GM18868 (cell line): ENCODE measurements around the gene HECA.

ENCODE experiments used
- ATAC-seq: cut with Tn5 transposase; IDR thresholded peaks from one replicate; pipeline ENCODE4 v1.9.1; 2021; ENCODE audit warnings: mild to moderate bottlenecking, moderate library complexity; ENCODE audit not compliant: unreplicated experiment

HECA gene

GRCh38 chr6:139159016-139159415, 24.1 kb downstream of the HECA start:
- no peak for ATAC-seq

- peak; percentile 10 for ATAC-seq
Measured at GRCh38 chr6:139161169-139161568, 26.3 kb downstream of the HECA start.

- ATAC-seq: peak; percentile 98
Measured at GRCh38 chr6:139161817-139162284, 27.0 kb downstream of the HECA start.

GRCh38 chr6:139164001-139164400, 29.1 kb downstream of the HECA start:
- no peak for ATAC-seq

GRCh38 chr6:139165324-139165723, 30.4 kb downstream of the HECA start:
- no peak for ATAC-seq

GRCh38 chr6:139166238-139166955, 31.5 kb downstream of the HECA start:
- no peak for ATAC-seq

GRCh38 chr6:139166956-139167313, 32.1 kb downstream of the HECA start:
- ATAC-seq: no peak

GRCh38 chr6:139172151-139172550, 37.3 kb downstream of the HECA start:
- ATAC-seq: no peak

- ATAC-seq: no peak
Measured at GRCh38 chr6:139172567-139172966, 37.7 kb downstream of the HECA start.

GRCh38 chr6:139173172-139173571, 38.3 kb downstream of the HECA start:
- ATAC-seq: peak; percentile 51

- ATAC-seq: no peak
Measured at GRCh38 chr6:139173822-139174221, 38.9 kb downstream of the HECA start.

GRCh38 chr6:139174961-139175360, 40.1 kb downstream of the HECA start:
- no peak for ATAC-seq

GRCh38 chr6:139175389-139175948, 40.6 kb downstream of the HECA start:
- peak; percentile 81 for ATAC-seq

- ATAC-seq: no peak
Measured at GRCh38 chr6:139181236-139181635, 46.4 kb downstream of the HECA start.

- no peak for ATAC-seq
Measured at GRCh38 chr6:139184047-139184446, 49.2 kb downstream of the HECA start.

GRCh38 chr6:139184459-139184858, 49.6 kb downstream of the HECA start:
- ATAC-seq: no peak

- ATAC-seq: no peak
Measured at GRCh38 chr6:139186242-139186641, 51.4 kb downstream of the HECA start.

GRCh38 chr6:139186692-139187091, 51.8 kb downstream of the HECA start:
- ATAC-seq: no peak

GRCh38 chr6:139187489-139187888, 52.6 kb downstream of the HECA start:
- no peak for ATAC-seq

- no peak for ATAC-seq
Measured at GRCh38 chr6:139189665-139190064, 54.8 kb downstream of the HECA start.

GRCh38 chr6:139194740-139195139, 59.9 kb downstream of the HECA start:
- ATAC-seq: no peak

GRCh38 chr6:139198529-139199288, 63.8 kb downstream of the HECA start:
- no peak for ATAC-seq
